HG03378 (cell line): ENCODE results near the gene KCNMA1.
"Not testable (repeated sequence)": the region's sequence is repeated elsewhere in the genome, so short reads cannot be mapped to it uniquely, and the experiment has no call there.

Experiments
- ATAC-seq: cut with Tn5 transposase; IDR thresholded peaks from one replicate; pipeline ENCODE4 v1.9.1; 2021; ENCODE audit warnings: mild to moderate bottlenecking, moderate library complexity; ENCODE audit not compliant: unreplicated experiment

KCNMA1 gene

GRCh38 chr10:77588886-77589285 is 48.7 kb downstream of the KCNMA1 start:
- ATAC-seq: no peak

- ATAC-seq: no peak
Observed at GRCh38 chr10:77587416-77587790, 50.2 kb downstream of the KCNMA1 start.

GRCh38 chr10:77586719-77587415 is 50.7 kb downstream of the KCNMA1 start:
- no peak for ATAC-seq

- no peak for ATAC-seq
Observed at GRCh38 chr10:77584938-77585337, 52.7 kb downstream of the KCNMA1 start.

- no peak for ATAC-seq
Observed at GRCh38 chr10:77583527-77583926, 54.1 kb downstream of the KCNMA1 start.

- no peak for ATAC-seq
Observed at GRCh38 chr10:77582710-77583115, 54.9 kb downstream of the KCNMA1 start.

GRCh38 chr10:77581738-77582137 is 55.9 kb downstream of the KCNMA1 start:
- ATAC-seq: no peak

GRCh38 chr10:77580482-77580881 is 57.1 kb downstream of the KCNMA1 start:
- ATAC-seq: no peak

- ATAC-seq: no peak
Observed at GRCh38 chr10:77578583-77579227, 58.9 kb downstream of the KCNMA1 start.

- ATAC-seq: no peak
Observed at GRCh38 chr10:77577666-77578229, 59.9 kb downstream of the KCNMA1 start.

- ATAC-seq: no peak
Observed at GRCh38 chr10:77576444-77577032, 61.1 kb downstream of the KCNMA1 start.

- ATAC-seq: no peak
Observed at GRCh38 chr10:77576007-77576367, 61.6 kb downstream of the KCNMA1 start.

GRCh38 chr10:77575271-77576006 is 62.2 kb downstream of the KCNMA1 start:
- ATAC-seq: no peak

- no peak for ATAC-seq
Observed at GRCh38 chr10:77574438-77574837, 63.2 kb downstream of the KCNMA1 start.

- not testable (repeated sequence) for ATAC-seq
Observed at GRCh38 chr10:77572520-77572919, 65.1 kb downstream of the KCNMA1 start.

GRCh38 chr10:77571490-77571889 is 66.1 kb downstream of the KCNMA1 start:
- ATAC-seq: no peak

GRCh38 chr10:77566914-77567566 is 70.6 kb downstream of the KCNMA1 start:
- ATAC-seq: no peak

GRCh38 chr10:77566236-77566635 is 71.4 kb downstream of the KCNMA1 start:
- no peak for ATAC-seq

GRCh38 chr10:77565590-77566023 is 72.0 kb downstream of the KCNMA1 start:
- no peak for ATAC-seq

- ATAC-seq: no peak
Observed at GRCh38 chr10:77564731-77565589, 72.6 kb downstream of the KCNMA1 start.
